Activated CD4-positive, alpha-beta T cell treated with anti-CD3 and anti-CD28 coated beads, Interleukin-2, amount 10 ng/mL, durations not matched to agents 24 days and 14 days (primary cell): ENCODE measurements around the gene PPP1R9A. TPM values are rescaled to one million over a fixed set of nuclear protein-coding genes. Genes with fewer than 3 reads are reported as not detected.

Experiments used
- DNase-seq: peaks from one replicate; pipeline ENCODE4 v3.0.0; 2022
- H3K27ac Mint-ChIP-seq: one replicate; pipeline ENCODE4 v1.8.0; 2022; ENCODE audit warnings: mild to moderate bottlenecking, mixed read lengths
- H3K27me3 Mint-ChIP-seq: one replicate; pipeline ENCODE4 v1.8.0; 2022; ENCODE audit warnings: mixed read lengths
- H3K36me3 Mint-ChIP-seq: one replicate; pipeline ENCODE4 v1.8.0; 2022; ENCODE audit warnings: low read depth, mild to moderate bottlenecking, mixed read lengths
- H3K4me1 Mint-ChIP-seq: one replicate; pipeline ENCODE4 v1.8.0; 2021; ENCODE audit warnings: mixed read lengths
- H3K4me3 Mint-ChIP-seq: one replicate; pipeline ENCODE4 v1.8.0; 2022; ENCODE audit warnings: mild to moderate bottlenecking, moderate library complexity, mixed read lengths
- H3K9me3 Mint-ChIP-seq: one replicate; pipeline ENCODE4 v1.8.0; 2021; ENCODE audit warnings: mixed read lengths
- intact Hi-C: fragments of 100-400 bp; cut with micrococcal nuclease; formaldehyde crosslinking; loops from one replicate; pipeline ENCODE4 v1.15.1; 2023
- total RNA-seq: library from RNA; stranded (reverse); gene quantifications from 2 replicates; pipeline ENCODE4 v1.2.3, GENCODE V29; 2022

Gene PPP1R9A
- total RNA-seq, 1 donor from 2014 or later, result not detected

DNA sequence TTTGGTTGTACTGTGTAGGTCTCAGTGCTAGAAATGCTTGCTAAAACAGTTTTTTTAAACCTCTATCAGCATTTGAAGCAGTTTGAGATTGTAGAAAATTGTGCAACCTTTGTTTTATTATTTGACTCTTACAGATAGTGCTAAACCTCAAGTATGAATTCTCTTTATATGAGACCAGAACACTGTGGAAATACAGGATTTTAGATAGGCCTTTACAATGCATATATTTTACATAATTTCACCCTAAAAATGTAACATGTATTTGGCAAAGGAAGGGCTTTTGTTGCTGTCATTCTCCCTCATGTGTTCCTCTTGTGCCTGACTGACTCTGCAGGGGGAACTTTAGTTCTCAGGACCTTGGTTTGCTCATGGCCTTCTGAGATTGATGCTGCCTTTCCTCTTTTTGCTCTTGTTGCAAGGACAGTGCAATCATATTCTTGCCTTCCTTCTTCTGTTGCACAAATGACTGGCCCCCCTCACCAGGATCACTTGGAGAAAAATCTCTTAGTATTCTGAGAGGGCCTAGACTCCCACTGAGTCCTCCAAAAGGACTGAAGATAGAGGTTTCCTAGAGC is 188.7 kb downstream of the PPP1R9A start:
- Mint-ChIP-seq H3K9me3 (no peaks in the 10 kb centered on the region), H3K27me3 (no peaks in the 10 kb centered on the region), H3K4me1 (no peaks in the 10 kb centered on the region), H3K36me3 (no peaks in the 10 kb centered on the region), H3K27ac (no peak overlapping the region), H3K4me3 (no peak overlapping the region)
- DNase-seq, result no peak
- intact Hi-C loops, result no loop called here

DNA sequence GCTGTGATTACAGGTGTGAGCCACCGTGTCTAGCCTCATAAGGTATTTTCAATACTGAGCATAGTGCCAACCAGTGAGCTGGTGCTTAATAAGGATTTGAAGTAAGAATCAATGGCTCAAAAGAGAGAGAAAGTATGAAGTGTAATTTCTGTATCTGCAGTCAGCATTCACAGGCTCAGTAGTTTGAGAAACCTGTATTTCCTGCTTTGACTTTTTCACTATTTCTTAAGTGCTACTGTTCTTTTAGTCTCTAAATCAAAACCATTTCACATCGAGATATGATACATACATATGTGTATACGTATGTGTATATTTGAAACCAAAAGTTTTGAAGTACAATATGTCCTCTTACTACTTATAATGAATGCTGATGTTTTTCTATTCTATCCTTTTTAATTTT is 189.9 kb downstream of the PPP1R9A start:
- Mint-ChIP-seq H3K27me3 (no peaks in the 10 kb centered on the region), H3K36me3 (no peaks in the 10 kb centered on the region), H3K9me3 (no peaks in the 10 kb centered on the region), H3K27ac (no peak overlapping the region), H3K4me1 (no peaks in the 10 kb centered on the region), H3K4me3 (no peak overlapping the region)
- no peak for DNase-seq
- intact Hi-C loops, result no loop called here

DNA sequence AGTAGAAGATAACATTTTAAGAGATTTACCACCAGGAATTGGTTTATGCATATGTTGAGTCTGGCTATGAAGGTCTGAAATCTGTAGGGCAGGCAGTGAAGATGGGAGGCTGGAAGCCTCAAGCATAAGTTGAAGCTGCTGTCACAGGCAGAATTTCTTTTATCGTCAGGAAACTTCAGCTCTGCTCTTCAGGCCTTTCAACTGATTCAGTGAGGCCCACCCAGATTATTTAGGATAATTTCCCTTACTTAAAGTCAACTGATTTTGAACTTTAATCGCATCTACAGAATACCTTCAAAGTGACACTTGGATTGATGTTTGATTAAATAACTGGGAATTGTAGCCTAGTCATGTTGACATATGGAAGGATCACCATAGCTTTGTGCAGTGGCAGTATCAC is 190.5 kb downstream of the PPP1R9A start:
- H3K4me3 Mint-ChIP-seq, result no peak overlapping the region
- H3K9me3 Mint-ChIP-seq, result no peaks in the 10 kb centered on the region
- intact Hi-C loops, result no loop called here

DNA sequence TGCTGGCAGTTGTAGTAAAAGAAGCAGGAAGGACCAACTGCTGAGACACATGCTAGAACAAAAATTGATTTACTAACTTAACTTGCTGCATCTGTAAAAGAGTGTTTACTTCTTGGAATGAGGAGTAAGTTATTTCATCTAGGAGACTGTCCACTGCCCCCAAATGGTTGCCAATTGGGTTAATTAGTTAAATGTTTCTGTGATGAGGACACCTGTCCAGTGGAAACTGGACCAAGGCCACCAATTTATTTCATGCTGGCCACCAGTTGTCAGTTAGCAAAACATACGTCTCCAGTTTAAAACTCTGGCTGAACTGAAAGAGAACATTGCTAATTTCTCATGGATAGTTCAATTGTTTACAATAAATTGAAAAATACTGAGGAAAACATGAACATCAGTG is 191.7 kb downstream of the PPP1R9A start:
- no peaks in the 10 kb centered on the region for H3K27me3 Mint-ChIP-seq
- no peak overlapping the region for H3K4me3 Mint-ChIP-seq
- no peak overlapping the region for H3K27ac Mint-ChIP-seq
- no peaks in the 10 kb centered on the region for H3K4me1 Mint-ChIP-seq
- no peaks in the 10 kb centered on the region for H3K9me3 Mint-ChIP-seq
- H3K36me3 Mint-ChIP-seq, result no peaks in the 10 kb centered on the region
- DNase-seq, result no peak
- intact Hi-C loops, result no loop called here

More for the DNA sequence above, 190.5 kb downstream of the PPP1R9A start:
- Mint-ChIP-seq H3K36me3 (no peaks in the 10 kb centered on the region), H3K27ac (no peak overlapping the region), H3K27me3 (no peaks in the 10 kb centered on the region), H3K4me1 (no peaks in the 10 kb centered on the region)
- no peak for DNase-seq

DNA sequence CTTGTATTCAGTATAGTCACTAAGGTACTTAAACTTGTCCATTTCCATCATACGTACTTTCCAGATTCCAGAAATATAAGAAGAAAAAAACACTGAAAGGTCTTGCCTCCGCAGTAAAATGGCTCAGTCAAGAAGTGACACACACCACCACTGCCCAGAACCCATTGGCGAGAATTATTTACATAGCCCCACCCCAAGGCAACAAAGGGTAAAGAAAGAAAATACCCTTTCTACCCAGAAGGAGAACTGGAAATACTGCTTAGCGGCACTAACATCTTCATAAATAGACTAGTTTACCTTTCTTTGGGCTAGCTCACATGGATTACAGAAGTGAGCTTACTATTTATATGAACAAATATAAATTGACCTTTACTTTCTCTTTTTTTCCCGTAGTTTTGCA is 194.0 kb downstream of the PPP1R9A start:
- no peak for DNase-seq
- Mint-ChIP-seq H3K27ac (no peak overlapping the region), H3K4me1 (no peaks in the 10 kb centered on the region), H3K4me3 (no peak overlapping the region), H3K36me3 (no peaks in the 10 kb centered on the region), H3K9me3 (no peaks in the 10 kb centered on the region), H3K27me3 (no peaks in the 10 kb centered on the region)
- intact Hi-C loops, result no loop called here

DNA sequence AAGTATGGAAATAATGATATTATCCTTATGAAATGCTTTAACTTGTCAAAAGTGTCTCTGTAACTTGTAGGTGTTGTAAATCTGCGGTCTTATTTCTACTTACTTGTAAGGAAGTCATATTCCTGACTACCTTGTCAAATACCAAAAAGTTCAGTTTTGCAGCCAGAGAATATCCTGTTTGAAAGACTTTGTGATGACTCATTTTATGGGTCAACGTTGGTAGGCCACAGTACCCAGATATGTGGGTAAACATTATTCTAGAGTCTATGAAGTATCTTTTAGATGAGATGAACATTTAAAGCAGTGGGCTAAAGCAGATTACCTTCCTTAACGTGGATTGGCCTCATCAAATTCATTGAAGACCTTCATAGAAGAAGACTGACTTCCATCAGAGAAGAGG is 195.3 kb downstream of the PPP1R9A start:
- H3K4me3 Mint-ChIP-seq, result no peak overlapping the region

DNA sequence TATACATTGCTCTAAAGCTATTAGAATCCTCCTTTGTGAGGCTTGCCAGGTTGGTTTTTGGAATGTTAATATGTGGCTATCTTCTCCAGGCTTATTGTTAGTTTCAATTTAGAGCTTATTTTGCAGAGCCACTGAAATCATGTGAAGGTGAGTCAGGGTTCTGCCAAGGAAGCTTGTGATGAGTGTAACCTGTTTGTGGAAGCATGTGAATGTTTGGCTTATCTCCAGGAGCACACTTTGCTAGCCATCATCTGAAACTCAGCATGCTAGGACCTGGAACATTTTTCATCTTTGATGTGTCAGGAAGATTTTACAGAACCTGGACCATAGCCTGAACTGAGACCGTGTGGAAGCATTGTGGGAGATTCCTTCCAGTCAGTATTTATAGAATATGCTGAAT is 197.3 kb downstream of the PPP1R9A start:
- Mint-ChIP-seq H3K4me3 (no peak overlapping the region), H3K4me1 (no peaks in the 10 kb centered on the region), H3K27ac (no peak overlapping the region), H3K27me3 (no peaks in the 10 kb centered on the region), H3K36me3 (no peaks in the 10 kb centered on the region), H3K9me3 (no peaks in the 10 kb centered on the region)
- no peak for DNase-seq
- intact Hi-C loops, result no loop called here

More for the DNA sequence above, 195.3 kb downstream of the PPP1R9A start:
- H3K9me3 Mint-ChIP-seq, result no peaks in the 10 kb centered on the region
- H3K27me3 Mint-ChIP-seq, result no peaks in the 10 kb centered on the region
- no peak for DNase-seq
- H3K4me1 Mint-ChIP-seq, result no peaks in the 10 kb centered on the region
- H3K36me3 Mint-ChIP-seq, result no peaks in the 10 kb centered on the region
- intact Hi-C loops, result no loop called here
- H3K27ac Mint-ChIP-seq, result no peak overlapping the region

DNA sequence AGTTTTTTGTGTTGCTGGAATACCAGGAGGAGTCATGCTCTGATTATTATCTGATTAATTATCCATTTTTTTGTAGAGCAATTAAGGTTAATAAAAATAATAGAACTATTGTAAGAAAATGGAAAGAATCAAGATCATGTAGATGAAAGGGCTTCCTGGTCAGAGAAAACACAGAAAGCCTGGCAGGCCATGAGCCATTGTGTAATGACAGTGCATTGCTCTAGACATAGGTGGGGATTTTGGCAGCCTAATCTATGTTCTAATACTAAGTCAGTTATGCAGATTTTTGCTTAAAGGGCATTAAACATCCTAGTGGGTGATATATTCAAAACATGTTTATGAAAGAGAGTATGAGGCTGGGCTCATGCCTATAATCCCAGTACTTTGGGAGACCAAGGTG is 198.2 kb downstream of the PPP1R9A start:
- Mint-ChIP-seq H3K9me3 (no peaks in the 10 kb centered on the region), H3K27ac (no peak overlapping the region), H3K4me1 (no peaks in the 10 kb centered on the region), H3K36me3 (no peaks in the 10 kb centered on the region), H3K4me3 (no peak overlapping the region), H3K27me3 (no peaks in the 10 kb centered on the region)
- intact Hi-C loops, result no loop called here
- no peak for DNase-seq

DNA sequence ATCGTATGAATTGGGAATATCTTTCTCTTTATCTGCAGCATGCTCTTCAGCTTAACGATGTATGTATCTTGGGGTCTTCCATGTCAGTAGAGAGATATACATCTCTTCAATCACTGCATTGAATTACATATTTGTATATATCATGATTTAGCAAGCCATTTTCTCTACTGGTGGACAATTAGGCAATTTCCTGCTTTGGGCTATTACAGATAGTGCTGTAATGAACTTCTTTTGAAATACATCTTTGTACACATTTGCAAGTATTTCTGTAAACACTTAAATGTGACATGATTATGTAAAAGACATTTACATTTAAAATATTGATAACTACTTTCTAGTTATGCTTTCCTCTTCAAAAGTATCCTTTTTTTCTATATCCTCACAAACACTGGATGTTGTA is 199.0 kb downstream of the PPP1R9A start:
- DNase-seq, result no peak
- intact Hi-C loops, result no loop called here

DNA sequence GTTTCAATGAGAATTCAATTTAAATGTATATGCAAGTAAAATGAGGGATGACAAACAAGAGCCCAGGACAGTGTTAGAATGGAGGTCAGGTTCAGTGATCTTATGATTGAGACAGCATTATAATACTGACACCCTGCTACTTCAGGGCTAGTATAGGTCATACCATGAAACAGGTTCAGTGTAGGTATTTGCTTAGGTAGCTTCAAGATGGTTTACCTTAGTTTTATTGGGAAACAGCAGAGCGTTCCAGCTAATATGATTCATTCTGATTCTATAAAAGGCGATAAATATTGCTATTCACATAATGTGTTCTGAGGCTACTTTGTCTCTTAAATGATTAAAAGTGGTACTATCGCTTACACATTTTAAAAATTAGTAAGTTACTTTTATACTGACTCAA is 203.3 kb downstream of the PPP1R9A start:
- Mint-ChIP-seq H3K27ac (no peak overlapping the region), H3K9me3 (no peaks in the 10 kb centered on the region), H3K4me3 (no peak overlapping the region), H3K4me1 (no peaks in the 10 kb centered on the region), H3K36me3 (no peaks in the 10 kb centered on the region), H3K27me3 (no peaks in the 10 kb centered on the region)
- intact Hi-C loops, result no loop called here
- no peak for DNase-seq

More for the DNA sequence above, 199.0 kb downstream of the PPP1R9A start:
- H3K4me1 Mint-ChIP-seq, result no peaks in the 10 kb centered on the region
- H3K4me3 Mint-ChIP-seq, result no peak overlapping the region
- no peaks in the 10 kb centered on the region for H3K9me3 Mint-ChIP-seq
- no peaks in the 10 kb centered on the region for H3K27me3 Mint-ChIP-seq
- no peaks in the 10 kb centered on the region for H3K36me3 Mint-ChIP-seq
- no peak overlapping the region for H3K27ac Mint-ChIP-seq

DNA sequence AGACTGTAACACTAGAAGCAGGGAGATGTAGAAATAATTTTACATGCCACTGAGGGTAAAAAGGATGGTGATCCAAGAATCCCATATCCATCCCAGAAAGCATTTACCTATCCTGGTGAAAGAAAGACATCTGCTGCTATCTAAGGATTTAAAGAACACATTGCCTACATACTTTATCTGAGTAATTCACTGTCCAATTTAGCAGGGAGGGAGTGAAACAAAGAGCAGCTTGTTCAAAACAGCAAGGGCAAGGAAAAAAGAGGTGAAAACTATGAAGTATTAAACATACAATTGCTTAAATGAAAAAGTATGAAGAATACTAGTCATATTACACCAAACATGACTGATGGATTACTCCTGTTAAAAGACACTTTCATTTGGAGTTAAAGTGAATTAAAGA is 206.2 kb downstream of the PPP1R9A start:
- no peak overlapping the region for H3K4me3 Mint-ChIP-seq
- intact Hi-C loops, result no loop called here
- H3K4me1 Mint-ChIP-seq, result no peaks in the 10 kb centered on the region
- no peaks in the 10 kb centered on the region for H3K27me3 Mint-ChIP-seq
- no peaks in the 10 kb centered on the region for H3K9me3 Mint-ChIP-seq
- no peak overlapping the region for H3K27ac Mint-ChIP-seq
- DNase-seq, result no peak
- no peaks in the 10 kb centered on the region for H3K36me3 Mint-ChIP-seq

DNA sequence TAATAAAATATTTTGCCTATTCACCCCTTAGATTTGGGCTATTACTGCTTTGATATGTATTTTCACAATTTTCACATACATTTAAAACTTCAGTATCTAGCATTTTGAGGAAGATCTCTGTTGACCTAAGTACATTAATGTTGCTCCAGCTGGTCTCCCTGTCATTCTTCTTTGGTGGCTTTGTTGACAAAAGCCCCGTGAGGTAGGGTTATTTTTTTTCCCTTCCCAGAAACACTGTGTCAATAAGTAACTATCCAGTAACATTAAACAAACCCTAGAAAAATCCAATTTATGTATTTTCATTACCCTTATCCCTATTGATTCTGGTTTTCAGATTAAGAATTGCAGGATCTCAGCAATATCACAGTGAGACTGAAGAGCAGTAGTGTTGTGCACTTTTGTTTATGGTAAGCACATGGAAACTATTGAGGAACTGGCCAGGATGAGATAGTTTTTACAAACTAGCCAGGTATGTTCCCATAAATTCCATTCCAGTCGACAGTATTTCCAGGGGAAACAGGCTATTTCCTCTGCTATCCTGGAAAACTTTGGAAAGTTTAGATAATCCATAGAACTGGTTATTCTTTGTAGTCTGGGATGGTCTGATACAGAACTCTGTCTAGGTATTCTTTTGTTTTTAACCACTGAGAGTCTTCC is 218.8 kb downstream of the PPP1R9A start:
- Mint-ChIP-seq H3K4me3 (no peak overlapping the region), H3K4me1 (no peaks in the 10 kb centered on the region), H3K36me3 (no peaks in the 10 kb centered on the region), H3K9me3 (no peaks in the 10 kb centered on the region), H3K27ac (no peak overlapping the region), H3K27me3 (no peaks in the 10 kb centered on the region)
- intact Hi-C loops, result no loop called here
- DNase-seq, result no peak

DNA sequence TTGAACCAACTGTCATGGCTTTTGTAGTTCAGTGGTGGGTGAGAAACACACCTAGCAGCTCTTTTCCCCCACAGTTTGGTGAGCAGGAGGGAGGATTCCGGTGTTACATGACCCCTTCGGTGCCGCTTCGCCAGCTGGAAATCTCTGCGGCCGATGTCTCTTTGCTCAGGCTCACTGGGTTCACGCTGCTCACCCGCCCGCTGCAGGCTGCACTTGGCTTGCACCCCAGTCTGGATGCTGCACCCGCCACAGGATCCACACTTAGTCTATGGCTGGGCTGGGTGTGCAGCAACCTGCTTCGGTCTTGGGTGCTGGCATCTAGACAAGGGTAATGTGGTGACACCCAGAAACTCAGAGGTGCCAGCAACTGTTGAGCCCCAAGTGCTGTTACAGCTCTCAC is 225.1 kb downstream of the PPP1R9A start:
- H3K4me1 Mint-ChIP-seq, result no peaks in the 10 kb centered on the region
- intact Hi-C loops, result no loop called here
- H3K27ac Mint-ChIP-seq, result no peak overlapping the region
- no peaks in the 10 kb centered on the region for H3K9me3 Mint-ChIP-seq
- H3K4me3 Mint-ChIP-seq, result no peak overlapping the region
- H3K27me3 Mint-ChIP-seq, result no peaks in the 10 kb centered on the region
- H3K36me3 Mint-ChIP-seq, result no peaks in the 10 kb centered on the region
- DNase-seq, result no peak

DNA sequence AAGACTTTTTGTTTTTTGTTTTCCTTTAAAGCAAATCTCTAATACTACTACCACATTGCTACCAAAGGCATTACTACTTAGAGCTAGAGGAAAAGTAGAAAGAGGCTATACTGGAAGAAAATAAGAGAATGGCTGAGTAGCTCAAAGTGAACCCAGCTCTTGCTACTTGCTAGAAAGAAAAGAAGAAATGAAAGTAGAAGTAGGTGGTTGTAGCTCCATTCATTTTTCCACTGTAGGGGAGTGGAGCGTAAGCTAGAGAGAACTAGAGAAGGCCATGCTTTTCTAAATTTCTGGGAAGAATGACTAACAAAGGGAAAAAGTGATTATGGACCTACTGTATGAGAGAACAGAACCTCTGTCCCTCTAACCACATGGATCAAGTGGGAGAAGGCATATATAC is 232.5 kb downstream of the PPP1R9A start:
- H3K27ac Mint-ChIP-seq, result no peak overlapping the region
- H3K4me1 Mint-ChIP-seq, result no peaks in the 10 kb centered on the region
- no peak for DNase-seq
- no peaks in the 10 kb centered on the region for H3K36me3 Mint-ChIP-seq
- H3K4me3 Mint-ChIP-seq, result no peak overlapping the region
- intact Hi-C loops, result no loop called here
- H3K27me3 Mint-ChIP-seq, result no peaks in the 10 kb centered on the region
- H3K9me3 Mint-ChIP-seq, result no peaks in the 10 kb centered on the region

DNA sequence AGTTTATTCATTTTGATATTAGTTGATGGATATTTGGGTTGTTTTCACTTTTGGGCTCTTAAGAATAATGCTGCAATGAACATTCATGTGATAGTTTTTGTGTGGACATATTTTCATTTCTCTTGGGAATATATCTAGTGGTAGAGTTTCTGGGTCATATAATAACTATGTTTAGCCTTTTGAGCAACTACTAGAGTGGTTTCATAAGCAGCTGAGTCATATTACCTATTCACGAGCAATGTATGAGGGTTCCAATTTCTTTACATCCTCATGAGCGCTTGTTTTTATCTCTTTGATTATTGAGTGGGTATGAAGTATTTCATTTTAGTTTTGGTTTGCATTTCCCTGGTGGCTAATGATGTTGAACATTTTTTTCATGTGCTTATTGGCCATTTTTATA is 234.4 kb downstream of the PPP1R9A start:
- no peaks in the 10 kb centered on the region for H3K4me1 Mint-ChIP-seq
- DNase-seq, result no peak
- H3K4me3 Mint-ChIP-seq, result no peak overlapping the region
- no peaks in the 10 kb centered on the region for H3K9me3 Mint-ChIP-seq
- H3K27me3 Mint-ChIP-seq, result no peaks in the 10 kb centered on the region
- H3K36me3 Mint-ChIP-seq, result no peaks in the 10 kb centered on the region
- H3K27ac Mint-ChIP-seq, result no peak overlapping the region
- intact Hi-C loops, result no loop called here
